HG03025 (cell line): Measurements from ENCODE around the gene TFDP3.

Experiments
- ATAC-seq: cut with Tn5 transposase; IDR thresholded peaks from one replicate; pipeline ENCODE4 v1.9.1; 2021; ENCODE audit warnings: mild to moderate bottlenecking, moderate library complexity; ENCODE audit not compliant: unreplicated experiment, low FRiP score

TFDP3 gene

GRCh38 chrX:133218329-133218728, at the start of gene TFDP3:
Gene TFDP3 (minus strand): TSS chrX:133218354. CDS start chrX:133218259, 95 bp downstream.
- no peak for ATAC-seq

DNA sequence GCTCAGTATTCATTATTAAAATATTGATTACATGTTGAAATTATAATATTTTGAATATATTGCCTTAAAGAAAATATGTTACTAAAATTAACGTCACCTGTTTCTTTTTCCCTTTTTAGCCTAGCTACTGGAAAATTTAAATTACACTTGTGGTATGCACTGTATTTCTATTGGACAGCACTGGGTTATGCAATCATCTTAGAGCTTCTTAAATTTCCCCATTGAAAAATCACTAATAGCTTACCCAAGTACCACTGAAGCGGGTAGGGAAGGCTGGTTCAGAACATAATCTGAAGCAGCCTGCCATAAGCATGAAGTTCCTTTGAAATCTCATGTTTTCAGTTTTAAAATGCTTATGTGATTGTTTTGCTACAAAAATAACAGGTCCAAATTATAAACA, 49.5 kb upstream of the TFDP3 start:
- ATAC-seq = no peak

DNA sequence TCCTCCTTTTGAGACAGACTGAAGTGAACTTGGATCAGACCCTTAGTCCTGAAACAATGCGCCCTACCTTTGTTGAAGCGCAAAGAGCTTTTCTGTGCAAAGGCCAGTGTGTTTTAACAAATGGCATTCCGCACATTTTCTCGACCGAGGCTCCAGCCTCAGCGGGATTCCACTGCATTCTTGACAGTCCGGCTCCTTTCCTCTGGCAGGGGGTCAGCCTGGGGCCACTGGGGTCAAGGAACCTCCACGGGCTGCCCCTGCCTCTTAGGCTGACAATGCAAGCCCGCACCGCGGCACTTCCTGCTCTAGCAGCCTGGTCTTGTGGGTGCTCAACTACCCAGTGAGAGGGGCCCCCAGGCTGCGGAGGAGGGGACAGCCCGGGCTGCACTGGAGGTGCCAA, 47.2 kb upstream of the TFDP3 start:
- ATAC-seq = no peak

GRCh38 chrX:133258481-133258880, 40.3 kb upstream of the TFDP3 start:
- ATAC-seq = no peak

DNA sequence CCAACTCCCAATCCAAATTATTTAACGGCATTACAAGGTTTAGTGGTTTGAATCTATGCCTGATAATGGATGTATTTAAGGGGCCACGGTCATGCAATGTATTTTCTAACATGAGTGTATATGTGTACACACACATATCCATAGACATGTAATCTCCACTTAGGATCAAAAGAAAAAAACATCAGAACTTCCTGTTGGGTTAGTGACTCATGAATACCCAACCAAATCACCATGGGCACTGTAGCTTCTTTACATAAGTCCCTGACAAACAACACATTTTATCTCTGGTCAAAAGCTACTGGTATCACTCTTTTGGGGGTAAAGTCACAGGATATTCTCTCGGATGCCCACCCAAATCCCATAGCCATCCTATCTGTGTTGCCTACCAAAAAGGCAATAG, 36.5 kb upstream of the TFDP3 start:
- ATAC-seq = no peak

GRCh38 chrX:133251204-133251603, 33.0 kb upstream of the TFDP3 start:
- ATAC-seq = no peak

DNA sequence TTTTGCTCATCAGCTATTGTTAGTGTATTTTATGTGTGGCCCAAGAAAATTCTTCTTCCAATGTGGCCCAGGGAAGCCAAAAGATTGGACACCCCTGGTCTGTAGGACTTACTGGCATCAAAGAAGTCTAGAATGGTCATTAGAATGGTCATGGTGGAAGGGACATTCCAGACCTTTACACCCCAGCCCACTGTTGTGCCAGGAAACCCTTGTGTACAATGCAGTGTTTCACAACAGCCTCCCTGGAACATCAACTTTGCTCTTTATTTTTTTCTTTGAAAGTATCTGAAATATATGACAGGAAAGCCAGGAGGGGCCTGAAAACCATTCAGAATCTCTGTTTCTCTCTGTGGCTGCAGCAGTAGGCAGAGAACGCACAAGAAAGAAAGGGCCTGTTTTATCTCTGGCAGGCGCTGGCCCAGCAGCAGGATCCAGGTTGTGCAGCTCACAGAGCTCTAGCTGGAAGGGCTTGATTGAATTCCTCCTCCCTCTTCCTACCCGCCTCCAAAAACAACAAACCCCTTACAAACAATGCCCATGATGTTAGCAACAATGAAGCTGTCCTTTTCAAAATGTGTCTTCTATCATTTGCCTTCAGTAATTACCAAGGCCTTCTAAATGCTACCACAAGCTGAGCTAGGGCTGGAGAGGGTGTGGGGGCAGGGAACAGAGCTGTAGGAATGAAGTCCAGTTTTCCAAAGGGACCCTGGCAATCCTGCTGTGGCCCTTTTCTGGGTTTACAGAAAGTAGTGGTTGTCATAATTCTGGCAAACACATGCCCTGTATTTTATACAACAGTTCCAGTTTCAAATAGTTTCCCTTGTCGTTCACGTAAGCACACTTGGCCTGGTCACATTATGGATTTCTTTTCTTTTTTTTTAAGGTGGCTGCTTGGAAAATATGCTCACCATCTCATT, 32.3 kb upstream of the TFDP3 start:
- ATAC-seq = no peak

DNA sequence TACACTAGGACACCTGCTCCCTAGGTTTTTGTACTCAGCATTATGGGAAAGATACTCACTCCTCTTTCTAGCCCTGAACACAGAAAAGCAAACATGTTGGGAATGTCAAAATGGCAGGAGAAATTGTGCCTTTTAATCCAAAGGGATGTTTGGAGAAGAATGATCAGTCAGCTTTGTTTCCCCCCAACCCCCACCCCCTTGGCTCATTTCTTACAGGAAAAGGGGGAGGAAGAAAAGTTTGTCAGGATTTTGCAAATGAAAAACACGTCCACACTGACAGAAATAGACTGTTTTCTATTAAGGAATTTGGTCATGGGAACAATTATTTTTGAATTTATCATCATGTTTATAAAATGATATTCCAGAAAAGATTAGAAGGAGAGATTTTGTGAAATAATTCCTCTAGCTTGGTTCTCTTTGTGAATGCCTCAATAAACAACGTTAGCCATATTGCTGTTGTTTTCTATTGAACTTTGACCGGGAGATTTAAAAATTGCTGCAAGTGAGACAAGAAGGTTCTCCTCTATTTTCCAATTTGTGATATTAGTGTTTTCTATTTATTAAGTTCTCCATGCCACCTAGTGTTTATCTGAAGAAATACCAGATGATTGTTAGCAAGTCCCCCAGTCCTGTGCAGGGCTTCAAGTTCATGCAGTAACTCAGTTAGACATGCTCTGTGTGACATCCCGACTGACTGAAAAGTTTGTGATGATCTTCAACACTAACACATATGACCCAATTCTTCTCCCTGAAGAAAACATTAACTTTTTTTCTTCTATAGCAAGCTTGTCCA, 31.3 kb upstream of the TFDP3 start:
- no peak for ATAC-seq

DNA sequence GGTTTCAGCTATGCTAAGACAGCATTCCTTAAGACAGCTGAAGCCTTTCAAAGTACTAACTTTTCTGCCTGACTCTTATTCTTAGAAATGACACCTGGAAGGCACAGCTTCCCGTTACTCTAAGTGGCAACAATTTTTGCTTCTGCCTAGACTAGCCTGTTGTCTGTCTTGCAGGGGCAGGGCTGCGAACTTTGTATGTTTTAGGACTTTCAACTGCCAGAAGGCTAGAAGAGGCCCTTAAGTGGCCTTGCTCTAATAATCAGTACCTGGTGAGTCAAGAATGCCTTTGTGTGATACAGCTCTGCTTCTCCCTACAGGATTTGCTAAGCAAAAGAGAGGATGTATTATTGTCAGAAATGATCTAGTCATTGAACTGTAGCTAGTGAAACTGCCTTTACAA, 30.0 kb upstream of the TFDP3 start:
- ATAC-seq = no peak

GRCh38 chrX:133246921-133247320, 28.8 kb upstream of the TFDP3 start:
- ATAC-seq = no peak

GRCh38 chrX:133235830-133236229, 17.7 kb upstream of the TFDP3 start:
- ATAC-seq = no peak

- no peak for ATAC-seq
Measured at GRCh38 chrX:133232331-133232730, 14.2 kb upstream of the TFDP3 start.

GRCh38 chrX:133229361-133229760, 11.2 kb upstream of the TFDP3 start:
- ATAC-seq = no peak

DNA sequence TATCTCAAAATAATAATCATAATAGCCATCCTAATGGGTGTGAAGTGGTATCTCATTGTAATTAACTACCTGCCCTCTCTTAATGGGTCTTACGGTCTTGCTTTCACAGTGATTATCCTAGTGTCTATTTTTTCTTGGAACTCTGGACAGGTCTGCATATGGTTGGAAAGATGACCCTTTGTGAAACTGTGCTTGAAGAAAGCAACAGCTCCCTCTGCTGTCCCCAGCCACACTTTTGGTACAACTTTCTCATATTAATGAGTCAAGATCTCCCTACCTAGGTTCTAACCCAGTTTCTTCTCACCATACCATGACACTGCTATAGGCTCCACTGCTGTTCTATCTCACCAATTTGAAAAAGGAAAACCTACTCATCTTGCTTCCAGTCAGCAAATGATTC, 2.4 kb downstream of the TFDP3 start:
- no peak for ATAC-seq

- no peak for ATAC-seq
Measured at GRCh38 chrX:133215017-133215416, 3.1 kb downstream of the TFDP3 start.

- ATAC-seq = no peak
Measured at GRCh38 chrX:133214301-133214700, 3.9 kb downstream of the TFDP3 start.

GRCh38 chrX:133213117-133213516, 5.0 kb downstream of the TFDP3 start:
- no peak for ATAC-seq

- no peak for ATAC-seq
Measured at GRCh38 chrX:133207751-133208150, 10.4 kb downstream of the TFDP3 start.

GRCh38 chrX:133191739-133192039, 26.5 kb downstream of the TFDP3 start:
- ATAC-seq = no peak

- no peak for ATAC-seq
Measured at GRCh38 chrX:133190877-133191738, 27.0 kb downstream of the TFDP3 start.

GRCh38 chrX:133189195-133189594, 29.0 kb downstream of the TFDP3 start:
- no peak for ATAC-seq
